Mesenchymal stem cell (in vitro differentiated cells and primary cell): ENCODE data around the gene PGR.

ENCODE experiments used
- DNase-seq: peaks from one replicate; pipeline ENCODE4 v3.0.0-alpha.2; 2013
- H2AFZ ChIP-seq: one replicate; pipeline ENCODE4 v1.6.1; 2013; ENCODE audit warnings: low read depth, mild to moderate bottlenecking, control low read depth, inconsistent platforms, low read length, moderate library complexity
- H2AK5ac ChIP-seq: 2 replicates; pipeline ENCODE4 v1.6.1; 2013; ENCODE audit warnings: low read length, moderate library complexity, mild to moderate bottlenecking, inconsistent platforms; ENCODE audit not compliant: severe bottlenecking
- H2BK120ac ChIP-seq: one replicate; pipeline ENCODE4 v1.6.1; 2013; ENCODE audit warnings: low read depth, mild to moderate bottlenecking, inconsistent platforms, low read length, moderate library complexity
- H2BK12ac ChIP-seq, 2 experiments: one replicate each; pipeline ENCODE4 v1.6.1; 2013; ENCODE audit warnings: inconsistent platforms in 2 of 2, low read length in 2 of 2, mild to moderate bottlenecking in 2 of 2, moderate library complexity in 2 of 2, control low read depth in 1 of 2
- H2BK15ac ChIP-seq: one replicate; pipeline ENCODE4 v1.6.1; 2013; ENCODE audit warnings: mild to moderate bottlenecking, low read depth, inconsistent platforms; ENCODE audit not compliant: poor library complexity, severe bottlenecking
- H2BK5ac ChIP-seq: 2 replicates; pipeline ENCODE4 v1.6.1; 2013; ENCODE audit warnings: low read depth, mild to moderate bottlenecking, low read length, control low read depth, inconsistent platforms; ENCODE audit not compliant: poor library complexity, severe bottlenecking
- H3K14ac ChIP-seq, 2 experiments: one replicate each; pipeline ENCODE4 v1.6.1; 2013; ENCODE audit warnings: inconsistent platforms in 2 of 2, low read length in 2 of 2, control low read depth in 1 of 2, mild to moderate bottlenecking in 1 of 2, moderate library complexity in 1 of 2
- H3K18ac ChIP-seq, 2 experiments: one replicate each; pipeline ENCODE4 v1.6.1; 2013; ENCODE audit warnings: inconsistent platforms in 2 of 2, low read length in 2 of 2, control low read depth in 1 of 2, low read depth in 1 of 2, mild to moderate bottlenecking in 1 of 2
- H3K23ac ChIP-seq, 2 experiments: one replicate each; pipeline ENCODE4 v1.6.1; 2013; ENCODE audit warnings: inconsistent platforms in 2 of 2, low read length in 2 of 2, mild to moderate bottlenecking in 2 of 2, moderate library complexity in 2 of 2, control low read depth in 1 of 2
- H3K27ac ChIP-seq: 2 replicates; pipeline ENCODE4 v1.5.1; 2013; ENCODE audit warnings: mild to moderate bottlenecking, moderate library complexity, low read length, control low read depth, inconsistent platforms; ENCODE audit not compliant: poor library complexity, severe bottlenecking
- H3K27me3 ChIP-seq, 2 experiments: 2 replicates each; pipeline versions ENCODE4 v1.6.1 to v1.7.0; 2013; ENCODE audit warnings: low read length in 2 of 2, mild to moderate bottlenecking in 2 of 2, moderate library complexity in 2 of 2, control low read depth in 1 of 2, inconsistent platforms in 1 of 2; ENCODE audit not compliant: control insufficient read depth in 1 of 2, insufficient read depth in 1 of 2
- H3K36me3 ChIP-seq, 2 experiments: 2 replicates each; pipeline versions ENCODE4 v1.6.1 to v1.7.0; 2013; ENCODE audit warnings: low read length in 2 of 2, control low read depth in 1 of 2, inconsistent platforms in 1 of 2, low read depth in 1 of 2, mild to moderate bottlenecking in 1 of 2; ENCODE audit not compliant: insufficient read depth in 2 of 2, control insufficient read depth in 1 of 2
- H3K4ac ChIP-seq, 2 experiments: one replicate each; pipeline ENCODE4 v1.6.1; 2013; ENCODE audit warnings: inconsistent platforms in 2 of 2, low read length in 2 of 2, mild to moderate bottlenecking in 2 of 2, moderate library complexity in 2 of 2, control low read depth in 1 of 2, low read depth in 1 of 2
- H3K4me1 ChIP-seq: 2 replicates; pipeline ENCODE4 v1.6.1; 2013; ENCODE audit warnings: low read depth, low read length, control low read depth; ENCODE audit not compliant: control insufficient read depth, insufficient read depth
- H3K4me2 ChIP-seq: 2 replicates; pipeline ENCODE4 v1.6.1; 2013; ENCODE audit warnings: low read length, mild to moderate bottlenecking, inconsistent platforms; ENCODE audit not compliant: poor library complexity, severe bottlenecking
- H3K4me3 ChIP-seq, 2 experiments: 2 replicates each; pipeline versions ENCODE4 v1.5.1 to v1.7.0; 2013; ENCODE audit warnings: low read length in 2 of 2, mild to moderate bottlenecking in 2 of 2, control low read depth in 1 of 2, low read depth in 1 of 2; ENCODE audit not compliant: insufficient read depth in 1 of 2
- H3K79me1 ChIP-seq: replicated peaks from 2 replicates; pipeline ENCODE4 v1.6.1; 2013; ENCODE audit warnings: mild to moderate bottlenecking, control low read depth, low read length, inconsistent platforms; ENCODE audit not compliant: poor library complexity, severe bottlenecking
- H3K9ac ChIP-seq: 2 replicates; pipeline ENCODE4 v1.7.0; 2013; ENCODE audit warnings: mild to moderate bottlenecking, low read length, moderate library complexity
- H3K9me3 ChIP-seq: 2 replicates; pipeline ENCODE4 v1.7.0; 2013; ENCODE audit warnings: mild to moderate bottlenecking, low read length; ENCODE audit not compliant: control insufficient read depth
- H4K8ac ChIP-seq: one replicate; pipeline ENCODE4 v1.6.1; 2013; ENCODE audit warnings: inconsistent platforms, mild to moderate bottlenecking, low read length, moderate library complexity
- H4K91ac ChIP-seq: one replicate; pipeline ENCODE4 v1.6.1; 2013; ENCODE audit warnings: mild to moderate bottlenecking, low read length, inconsistent platforms
- WGBS: methylation state at CpG from one replicate; pipeline ENCODE4 v1.1.7; 2013; ENCODE audit warnings: mixed read lengths; 5-methylcytosine and 5-hydroxymethylcytosine counted together

PGR gene

GRCh38 chr11:101053492-101053891 is 76.1 kb downstream of the PGR start:
- 38% methylated on average over 1 of the region's 1 CpG for WGBS

GRCh38 chr11:101051677-101052076 is 77.9 kb downstream of the PGR start:
- Histone ChIP-seq H3K18ac (no peak overlapping the region), H3K27me3 (no peaks in the 10 kb centered on the region), H3K9me3 (no peaks in the 10 kb centered on the region), H2BK120ac (no peak overlapping the region), H3K14ac (no peak overlapping the region), H2BK12ac (no peak overlapping the region), H2BK15ac (no peak overlapping the region), H3K79me1 (no peaks in the 10 kb centered on the region), H4K91ac (no peak overlapping the region), H3K36me3 (no peaks in the 10 kb centered on the region), H3K4ac (no peak overlapping the region), H3K27ac (no peak overlapping the region), H3K9ac (no peak overlapping the region), H2BK5ac (no peak overlapping the region), H2AK5ac (no peak overlapping the region), H4K8ac (no peak overlapping the region), H3K4me2 (no peak overlapping the region), H3K4me3 (no peak overlapping the region), H3K23ac (no peak overlapping the region), H2AFZ (no peak overlapping the region), H3K4me1 (no peaks in the 10 kb centered on the region)
- DNase-seq = no peak
- WGBS = 100% methylated on average over 1 of the region's 2 CpGs

More at GRCh38 chr11:101053492-101053891, 76.1 kb downstream of the PGR start:
- Histone ChIP-seq H3K4me1 (no peaks in the 10 kb centered on the region), H2BK12ac (no peak overlapping the region), H3K27me3 (no peaks in the 10 kb centered on the region), H3K23ac (no peak overlapping the region), H3K9me3 (no peaks in the 10 kb centered on the region), H3K9ac (no peak overlapping the region), H4K91ac (no peak overlapping the region), H3K18ac (no peak overlapping the region), H2AFZ (no peak overlapping the region), H3K4ac (no peak overlapping the region), H3K4me2 (no peak overlapping the region), H3K79me1 (no peaks in the 10 kb centered on the region), H3K14ac (no peak overlapping the region), H3K27ac (no peak overlapping the region), H2BK5ac (no peak overlapping the region), H3K36me3 (no peaks in the 10 kb centered on the region), H2AK5ac (no peak overlapping the region), H4K8ac (no peak overlapping the region), H2BK120ac (no peak overlapping the region), H3K4me3 (no peak overlapping the region), H2BK15ac (no peak overlapping the region)
- DNase-seq = no peak

GRCh38 chr11:101049813-101050212 is 79.8 kb downstream of the PGR start:
- no peak overlapping the region for H3K4me2 ChIP-seq
- no peak overlapping the region for H3K14ac ChIP-seq
- H2BK5ac ChIP-seq = no peak overlapping the region
- H3K36me3 ChIP-seq = no peaks in the 10 kb centered on the region
- H3K27me3 ChIP-seq = no peaks in the 10 kb centered on the region
- no peak overlapping the region for H2AK5ac ChIP-seq
- no peak overlapping the region for H2BK12ac ChIP-seq
- no peaks in the 10 kb centered on the region for H3K79me1 ChIP-seq
- no peak overlapping the region for H3K23ac ChIP-seq
- H4K91ac ChIP-seq = no peak overlapping the region
- no peak overlapping the region for H4K8ac ChIP-seq
- whole genome bisulfite sequencing = no CpG with 5 or more reads among the region's 2 CpGs
- H3K4me3 ChIP-seq = no peak overlapping the region
- no peak overlapping the region for H3K27ac ChIP-seq
- no peak for DNase-seq
- H3K4ac ChIP-seq = no peak overlapping the region
- no peak overlapping the region for H2AFZ ChIP-seq
- H3K9me3 ChIP-seq = no peaks in the 10 kb centered on the region
- H3K9ac ChIP-seq = no peak overlapping the region
- no peak overlapping the region for H2BK120ac ChIP-seq
- H3K18ac ChIP-seq = no peak overlapping the region
- H3K4me1 ChIP-seq = no peaks in the 10 kb centered on the region
- H2BK15ac ChIP-seq = no peak overlapping the region

- H3K9ac ChIP-seq = no peak overlapping the region
- H3K14ac ChIP-seq = no peak overlapping the region
- H3K18ac ChIP-seq = no peak overlapping the region
- H3K36me3 ChIP-seq = no peaks in the 10 kb centered on the region
- H2BK5ac ChIP-seq = no peak overlapping the region
- H3K23ac ChIP-seq = no peak overlapping the region
- H2BK12ac ChIP-seq = no peak overlapping the region
- no peak overlapping the region for H2AK5ac ChIP-seq
- H3K4me3 ChIP-seq = no peak overlapping the region
- DNase-seq = no peak
- H3K9me3 ChIP-seq = no peaks in the 10 kb centered on the region
- no peaks in the 10 kb centered on the region for H3K79me1 ChIP-seq
- no peak overlapping the region for H4K8ac ChIP-seq
- H2AFZ ChIP-seq = no peak overlapping the region
- no peaks in the 10 kb centered on the region for H3K4me1 ChIP-seq
- no peak overlapping the region for H2BK120ac ChIP-seq
- no peak overlapping the region for H3K4ac ChIP-seq
- H3K27me3 ChIP-seq = no peaks in the 10 kb centered on the region
- H2BK15ac ChIP-seq = no peak overlapping the region
- H4K91ac ChIP-seq = no peak overlapping the region
- WGBS = 67% methylated on average over 1 of the region's 4 CpGs
- H3K4me2 ChIP-seq = no peak overlapping the region
- H3K27ac ChIP-seq = no peak overlapping the region
Measured at GRCh38 chr11:101049123-101049522, 80.5 kb downstream of the PGR start.
